ENCODE data around the gene RTN4RL1. TPM values are rescaled to one million over a fixed set of nuclear protein-coding genes. Genes with fewer than 3 reads are reported as not detected.

The RTN4RL1 gene
- total RNA-seq, 1 experiment from 2014 or later, result 0.22 TPM

DNA sequence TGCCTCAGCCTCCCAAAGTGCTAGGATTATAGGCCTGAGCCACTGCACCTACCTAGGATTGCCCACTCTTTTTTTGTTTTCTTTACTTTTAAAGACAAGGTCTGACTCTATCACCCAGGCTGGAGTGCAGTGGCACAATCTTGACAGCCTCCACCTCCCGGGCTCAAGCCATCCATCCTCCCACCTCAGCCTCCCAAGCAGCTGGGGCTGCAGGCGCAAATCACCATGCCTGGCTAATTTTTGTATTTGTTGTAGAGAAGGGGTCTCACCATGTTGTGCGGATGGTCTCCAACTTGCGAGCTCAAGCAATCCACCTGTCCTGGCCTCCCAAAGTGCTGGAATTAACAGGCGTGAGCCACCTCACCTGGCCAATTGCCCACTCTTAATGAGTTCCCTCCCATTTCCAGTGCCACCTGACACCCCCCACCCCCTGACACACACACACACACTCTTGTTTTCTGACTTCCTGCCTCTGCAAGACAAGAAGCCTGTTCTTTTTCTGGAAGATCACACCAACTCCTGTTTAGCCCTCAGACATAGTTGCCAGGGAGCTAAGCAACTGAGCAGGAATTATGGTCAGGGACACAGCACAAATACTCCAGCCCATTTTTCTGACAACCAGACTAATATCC, 19.2 kb upstream of the RTN4RL1 start:
- H3K9me3 Mint-ChIP-seq, result no peaks in the 10 kb centered on the region
- H2AFZ ChIP-seq (ENCODE audit: low read length), result no peak overlapping the region
- no peak overlapping the region for H4K91ac ChIP-seq (ENCODE audit: insufficient read length, low read depth, low read length)
- peaks cover 8% of the 10 kb centered on the region for H3K27me3 ChIP-seq (ENCODE audit: insufficient read depth, low read length)
- no peak overlapping the region for H2BK20ac ChIP-seq (ENCODE audit: low read depth, low read length, poor library complexity, severe bottlenecking)
- no peak overlapping the region for H2BK15ac ChIP-seq (ENCODE audit: low read depth, low read length)
- peaks cover 10 to 15% of the 10 kb centered on the region in 2 experiments for H3K4me1 Mint-ChIP-seq
- no peaks in the 10 kb centered on the region for H3K79me2 ChIP-seq (ENCODE audit: insufficient read depth, low read length)
- no peak for DNase-seq
- H3K27me3 Mint-ChIP-seq (ENCODE audit: low read depth), result peaks cover 34% of the 10 kb centered on the region
- H3K56ac ChIP-seq (ENCODE audit: insufficient read length, low read depth, low read length), result no peak overlapping the region
- H3K23ac ChIP-seq (ENCODE audit: insufficient read length, low read depth, low read length), result no peak overlapping the region
- H3K4me1 ChIP-seq (ENCODE audit: insufficient read depth, low read length), result no peaks in the 10 kb centered on the region
- H3K9me3 ChIP-seq (ENCODE audit: control insufficient read depth, low read depth, low read length), result no peaks in the 10 kb centered on the region
- no CpG with 5 or more reads among the region's 5 CpGs for WGBS (ENCODE audit: extremely low coverage, insufficient read length, low lambda C conversion rate)
- TF ChIP-seq, protein P1, sequence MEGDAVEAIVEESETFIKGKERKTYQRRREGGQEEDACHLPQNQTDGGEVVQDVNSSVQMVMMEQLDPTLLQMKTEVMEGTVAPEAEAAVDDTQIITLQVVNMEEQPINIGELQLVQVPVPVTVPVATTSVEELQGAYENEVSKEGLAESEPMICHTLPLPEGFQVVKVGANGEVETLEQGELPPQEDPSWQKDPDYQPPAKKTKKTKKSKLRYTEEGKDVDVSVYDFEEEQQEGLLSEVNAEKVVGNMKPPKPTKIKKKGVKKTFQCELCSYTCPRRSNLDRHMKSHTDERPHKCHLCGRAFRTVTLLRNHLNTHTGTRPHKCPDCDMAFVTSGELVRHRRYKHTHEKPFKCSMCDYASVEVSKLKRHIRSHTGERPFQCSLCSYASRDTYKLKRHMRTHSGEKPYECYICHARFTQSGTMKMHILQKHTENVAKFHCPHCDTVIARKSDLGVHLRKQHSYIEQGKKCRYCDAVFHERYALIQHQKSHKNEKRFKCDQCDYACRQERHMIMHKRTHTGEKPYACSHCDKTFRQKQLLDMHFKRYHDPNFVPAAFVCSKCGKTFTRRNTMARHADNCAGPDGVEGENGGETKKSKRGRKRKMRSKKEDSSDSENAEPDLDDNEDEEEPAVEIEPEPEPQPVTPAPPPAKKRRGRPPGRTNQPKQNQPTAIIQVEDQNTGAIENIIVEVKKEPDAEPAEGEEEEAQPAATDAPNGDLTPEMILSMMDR (conservative IDR thresholded peaks at IDR 0.05), result no peak
- peaks cover 9% of the 10 kb centered on the region for H3K23me2 ChIP-seq (ENCODE audit: insufficient read length, low read depth, low read length, poor library complexity, severe bottlenecking)
- H2BK5ac ChIP-seq (ENCODE audit: insufficient read length, low read length), result no peak overlapping the region
- peaks cover 7 to 19% (median 13%) of the 10 kb centered on the region in 3 experiments for H3K36me3 Mint-ChIP-seq (ENCODE audit: insufficient read depth in 1 of 3, low read depth in 3 of 3)
- no peaks in the 10 kb centered on the region for H3K79me1 ChIP-seq (ENCODE audit: insufficient read depth, low read depth, low read length, poor library complexity, severe bottlenecking)
- no peak overlapping the region for H2BK120ac ChIP-seq (ENCODE audit: low read depth, low read length, poor library complexity, severe bottlenecking)
- H3K14ac ChIP-seq (ENCODE audit: insufficient read depth, low read length), result no peak overlapping the region
- H3K27ac Mint-ChIP-seq, result no peak overlapping the region
- H2AK5ac ChIP-seq (ENCODE audit: insufficient read length, low read length), result no peak overlapping the region
- H4K5ac ChIP-seq (ENCODE audit: insufficient read length, low read depth, low read length), result no peak overlapping the region
- no peak overlapping the region for H2BK12ac ChIP-seq (ENCODE audit: insufficient read length, low read depth, low read length)
- H3K9ac ChIP-seq (ENCODE audit: extremely low read depth, insufficient read length, low read length), result no peak overlapping the region
- no peak overlapping the region for H3K4ac ChIP-seq (ENCODE audit: low read depth, low read length)
- no peak overlapping the region for H3T11ph ChIP-seq (ENCODE audit: low read length)
- H3K4me2 ChIP-seq (ENCODE audit: insufficient read depth, insufficient read length, low read length), result no peak overlapping the region
- no peaks in the 10 kb centered on the region for H4K20me1 ChIP-seq (ENCODE audit: control insufficient read depth, insufficient read depth, insufficient read length)
- H3K27ac ChIP-seq (ENCODE audit: insufficient read length, low read depth, low read length), result no peak overlapping the region
- no peak overlapping the region for H3K18ac ChIP-seq (ENCODE audit: insufficient read length, low read depth, low read length)
- H4K8ac ChIP-seq (replicated peaks; ENCODE audit: insufficient read length, low read depth, low read length), result no peak overlapping the region
- no peak overlapping the region for H3K4me3 Mint-ChIP-seq

Data from H9 (cell line).